HG02642 (cell line): ENCODE results near the gene UBE2I.

Experiments
- ATAC-seq: cut with Tn5 transposase; IDR thresholded peaks from one replicate; pipeline ENCODE4 v1.9.1; 2021; ENCODE audit warnings: mild to moderate bottlenecking; ENCODE audit not compliant: unreplicated experiment, poor library complexity

Gene UBE2I

GRCh38 chr16:1338855-1339675, 29.6 kb downstream of the UBE2I start:
- no peak for ATAC-seq

GRCh38 chr16:1340730-1341494, 31.5 kb downstream of the UBE2I start:
- no peak for ATAC-seq

GRCh38 chr16:1341495-1342420, 32.3 kb downstream of the UBE2I start:
- no peak for ATAC-seq

- peak; percentile 90 for ATAC-seq
Measured at GRCh38 chr16:1342526-1343427, 33.3 kb downstream of the UBE2I start.

GRCh38 chr16:1343428-1344242, 34.2 kb downstream of the UBE2I start:
- no peak for ATAC-seq

- no peak for ATAC-seq
Measured at GRCh38 chr16:1344499-1344898, 35.1 kb downstream of the UBE2I start.

- ATAC-seq = no peak
Measured at GRCh38 chr16:1345087-1345486, 35.7 kb downstream of the UBE2I start.

- ATAC-seq = no peak
Measured at GRCh38 chr16:1345651-1346421, 36.4 kb downstream of the UBE2I start.

- no peak for ATAC-seq
Measured at GRCh38 chr16:1346422-1347285, 37.2 kb downstream of the UBE2I start.

GRCh38 chr16:1347286-1347855, 37.9 kb downstream of the UBE2I start:
- no peak for ATAC-seq

- ATAC-seq = no peak
Measured at GRCh38 chr16:1347962-1348361, 38.5 kb downstream of the UBE2I start.

GRCh38 chr16:1348441-1348840, 39.0 kb downstream of the UBE2I start:
- no peak for ATAC-seq

- ATAC-seq = no peak
Measured at GRCh38 chr16:1348926-1349325, 39.5 kb downstream of the UBE2I start.

GRCh38 chr16:1349351-1349750, 39.9 kb downstream of the UBE2I start:
- ATAC-seq = no peak

GRCh38 chr16:1349951-1350350, 40.5 kb downstream of the UBE2I start:
- ATAC-seq = no peak

- no peak for ATAC-seq
Measured at GRCh38 chr16:1350691-1351090, 41.3 kb downstream of the UBE2I start.

GRCh38 chr16:1351215-1351581, 41.8 kb downstream of the UBE2I start:
- peak; percentile 17 for ATAC-seq
